Heart right ventricle (tissue), 16 donors: ENCODE results near the gene FAM177A1. TPM values are rescaled to one million over a fixed set of nuclear protein-coding genes. Genes with fewer than 3 reads are reported as not detected.

Experiments used
- ATAC-seq, 8 donors: fragments of 200-7000 bp; cut with Tn5 transposase; one replicate each; pipeline ENCODE4 v1.9.1; 2020; ENCODE audit warnings: mild to moderate bottlenecking in 8 of 8, moderate library complexity in 8 of 8, moderate number of reproducible peaks in 1 of 8
- DNase-seq, 2 donors: peaks; one replicate each; pipeline ENCODE4 v3.0.0-alpha.2; 2020
- H3K27ac ChIP-seq, 10 donors: fragments of 200-600 bp; sonication (generic) in 2 of 10; one replicate each; pipeline versions ENCODE4 v1.5.0 to v1.8.0; 2020 to 2022; ENCODE audit warnings: mild to moderate bottlenecking in 3 of 10
- H3K27me3 ChIP-seq, 7 donors: fragments of 200-600 bp; one replicate each; pipeline ENCODE4 v1.8.0; 2021 to 2022; ENCODE audit warnings: mild to moderate bottlenecking in 2 of 7
- H3K36me3 ChIP-seq, 9 donors: fragments of 200-600 bp; sonication (generic) in 1 of 9; one replicate each; pipeline versions ENCODE4 v1.5.0 to v1.8.0; 2020 to 2022; ENCODE audit warnings: mild to moderate bottlenecking in 2 of 9
- H3K4me1 ChIP-seq, 9 donors: fragments of 200-600 bp; sonication (generic) in 1 of 9; one replicate each; pipeline versions ENCODE4 v1.5.0 to v1.8.0; 2020 to 2022; ENCODE audit warnings: mild to moderate bottlenecking in 4 of 9
- H3K4me3 ChIP-seq, 10 donors: fragments of 200-600 bp; sonication (generic) in 2 of 10; one replicate each; pipeline versions ENCODE4 v1.5.0 to v1.8.0; 2020 to 2022; ENCODE audit warnings: mild to moderate bottlenecking in 7 of 10, moderate library complexity in 2 of 10
- H3K9me3 ChIP-seq, 11 donors: fragments of 200-600 bp in 10 of 11; sonication (generic) in 2 of 11; one replicate each; pipeline versions ENCODE4 v1.5.0 to v1.8.0; 2013 to 2022; ENCODE audit warnings: mild to moderate bottlenecking in 2 of 11, control low read depth in 1 of 11, moderate library complexity in 1 of 11
- CTCF ChIP-seq, 9 donors: fragments of 200-600 bp; sonication (generic) in 2 of 9; IDR thresholded peaks; one replicate each; pipeline versions ENCODE4 v1.5.0 to v1.8.0; 2021 to 2022; ENCODE audit warnings: antibody characterized with exemption in 9 of 9, mild to moderate bottlenecking in 5 of 9, moderate library complexity in 1 of 9
- WGBS, 2 donors: extraction: QIAGEN DNeasy Blood & Tissue Kit; methylation state at CpG; one replicate each; pipeline ENCODE4 v1.1.7; 2013; ENCODE audit warnings: inconsistent platforms in 1 of 2; 5-methylcytosine and 5-hydroxymethylcytosine counted together
- intact Hi-C, 10 donors: fragments of 100-400 bp; cut with DNase I; formaldehyde crosslinking; loops; one replicate each; pipeline versions ENCODE4 v1.11.1 to v1.14.2; 2022
- polyA plus RNA-seq, 2 donors: library from polyadenylated mRNA; stranded (reverse); fragments of 200-250 nt; gene quantifications; one replicate each; pipeline ENCODE4 v1.2.3, GENCODE V29; 2013
- total RNA-seq, 10 donors: library from RNA; stranded (reverse); fragmentation: NEBNext Ultra II Directional in 3 of 10; extraction: Animal tissue kit (Norgen Biotek cat#: 25700) in 3 of 10; gene quantifications; one replicate each; pipeline versions ENCODE4 v1.2.1 to v1.2.4, GENCODE V29; 2021 to 2023
- donor health status: Arrhythmogenic right ventricular cardiomyopathy.
- donor health status: ischemic (EF 13 %, LVEDD 7.1; RV severe dilation, severe dysfunction).
- donor health status: healthy with polysubstance abuse.
- donor health status: DM: no; HTN: yes; CAD: no.
- donor health status: DM: no; HTN: no; CAD: no.
- donor health status: ischemic (EF 25% LVEDD 6.9; RV normal size, moderate dysfunction).
- donor health status: ischemic (EF 25% LVEDD 5.7; RV mildly dilated, moderate dysfunction).
- donor health status: healthy.
- donor health status: DM: yes; HTN: yes; CAD: no.
- donor health status: Ischemic cardiomyopathy.
- donor health status: ischemic (EF 35%, LVEDD 5.7; RV mildly dilated, moderate dysfunction).
- donor health status: nonischemic (EF 11% LVEDD 7.7; RV severe dilation, severe dysfunction).
- donor health status: DM: yes; HTN: yes; CAD: no.
- donor health status: PGD.
- donor health status: ischemic (EF 29% LVEDD 5.4; RV normal size, mild dysfunction).
- donor health status: nonischemic (EF 23%, LVEDD 6.1; RV moderate dilation, normal function).

FAM177A1 gene
- total and polyA plus RNA-seq, 12 donors, result 45.9 to 122 (median 98.1) TPM

DNA sequence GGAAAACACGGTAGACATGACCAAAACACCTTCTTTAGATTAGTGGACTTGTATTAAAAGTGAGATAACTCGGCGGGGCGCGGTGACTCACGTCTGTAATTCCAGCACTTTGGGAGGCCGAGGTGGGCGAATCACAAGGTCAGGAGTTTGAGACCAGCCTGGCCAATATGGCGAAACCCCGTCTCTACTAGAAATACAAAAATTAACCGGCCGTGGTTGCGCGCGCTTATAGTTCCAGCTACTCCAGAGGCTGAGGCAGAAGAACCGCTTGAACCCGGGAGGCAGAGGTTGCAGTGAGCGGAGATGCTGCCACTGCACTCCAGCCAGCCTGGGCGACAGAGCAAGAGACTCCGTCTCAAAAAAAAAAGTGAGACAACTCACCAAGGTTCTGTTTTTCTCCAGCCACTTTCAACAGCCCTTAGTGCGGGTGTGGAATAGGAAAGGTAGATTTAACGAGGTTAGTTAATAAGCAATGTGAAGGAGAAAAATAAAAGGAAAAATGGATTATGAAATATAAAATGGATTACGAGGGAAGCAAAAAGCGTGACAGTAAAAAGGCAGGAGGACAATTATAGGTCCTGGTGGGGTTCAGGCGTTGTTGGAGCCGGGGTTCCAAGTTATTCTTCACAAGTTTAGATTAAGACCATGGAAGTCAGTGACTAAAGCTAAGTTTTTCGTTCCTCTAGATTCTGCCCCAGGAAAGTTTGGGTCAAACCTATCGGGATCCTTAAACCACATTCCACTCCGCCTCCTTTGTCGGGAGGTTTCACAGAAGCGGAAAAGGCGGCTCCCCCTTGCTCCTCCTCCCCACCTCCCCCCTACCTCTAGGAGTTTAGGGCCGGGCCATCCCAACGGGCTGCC, 75.2 kb downstream of the FAM177A1 start:
- ATAC-seq, result peak in 1 of 8 donors; percentile 73
- Histone ChIP-seq H3K9me3 (no peaks in the 10 kb centered on the region), H3K27ac (peak overlapping the region; percentile 92 to 98 (median 95)), H3K27me3 (no peaks in the 10 kb centered on the region), H3K4me3 (peak overlapping the region; percentile 33 to 90 (median 70)), H3K4me1 (peaks cover 0 to 65% (median 36%) of the 10 kb centered on the region in 9 donors), H3K36me3 (peaks cover 0 to 33% (median 1%) of the 10 kb centered on the region in 9 donors)
- peak in 1 of 2 donors; percentile 14 for DNase-seq
- intact Hi-C loops, result loop anchor here in 6 of 10 donors (2.0 to 10.0 kb wide), 7 partner anchors 74 to 1204 kb away; partner anchors contain the start of genes FAM177A1 (in 4 of the 6), BAZ1A (in 2 of the 6), SRP54 (in 2 of the 6) and MBIP (in 1 of the 6)
- TF ChIP-seq CTCF (IDR thresholded peaks at IDR 0.05), result no peak
- WGBS, 2 donors, result 17 to 20% methylated on average over 34 of the region's 34 CpGs

DNA sequence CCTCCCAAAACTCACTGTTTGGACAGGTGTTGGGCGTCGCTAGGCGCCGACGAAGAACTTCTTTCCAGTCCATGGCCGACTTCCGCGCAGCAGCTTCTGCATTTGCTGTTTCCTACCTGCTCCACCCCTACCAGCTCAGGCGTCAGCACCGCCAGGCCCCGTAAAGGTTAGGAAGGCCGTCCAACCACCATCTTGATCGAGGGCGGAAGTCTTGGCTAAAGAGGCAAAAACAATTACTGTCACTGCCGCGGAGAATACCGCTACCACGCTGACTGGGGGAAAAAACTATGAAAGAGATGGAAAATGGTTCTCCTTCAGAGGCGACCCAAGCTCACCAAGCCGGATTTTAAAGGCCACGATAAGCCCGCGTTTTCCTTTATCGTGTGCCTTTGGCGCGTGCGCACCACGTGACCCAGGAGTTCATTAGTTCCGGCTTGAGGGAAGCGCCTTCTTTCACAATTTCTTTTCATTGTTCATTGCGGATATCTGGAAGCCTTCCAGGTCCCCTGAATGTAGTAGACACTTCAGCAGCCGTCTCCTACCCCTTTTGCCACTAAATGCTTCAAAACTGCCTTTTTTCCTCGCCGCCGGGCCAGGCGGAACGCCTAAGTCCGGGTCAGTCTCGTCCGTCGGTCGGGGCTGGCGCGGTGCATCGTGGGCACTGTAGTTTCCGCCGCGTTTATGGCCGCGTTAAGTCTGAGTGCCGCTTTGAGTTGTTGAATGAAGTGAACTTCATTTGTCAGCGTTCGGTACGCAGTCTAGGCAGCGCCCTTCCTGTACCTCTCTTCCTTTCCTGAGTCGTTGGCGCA, 76.0 kb downstream of the FAM177A1 start, which contains the start of the genes PPP2R3C and PRORP:
TSS of gene PPP2R3C (minus strand) at position 104 of the 809 bp plus-strand sequence. CDS start at position 73, 31 bp downstream.
TSS of gene PRORP (plus strand) at position 666 of the 809 bp plus-strand sequence. CDS start 694 bp downstream, outside the sequence.
- H3K4me3 ChIP-seq, result peak within 1 kb of the TSS; percentile 33 to 90 (median 70)
- peak within 1 kb of the TSS; percentile 92 to 98 (median 95) for H3K27ac ChIP-seq
- 0% methylated on average over 57 of the region's 57 CpGs for WGBS, 2 donors
- TF ChIP-seq CTCF (IDR thresholded peaks at IDR 0.05), result no peak
- peaks cover 0 to 28% (median 0%) of the 10 kb centered on the region in 9 donors for H3K36me3 ChIP-seq
- H3K4me1 ChIP-seq, result peaks cover 0 to 73% (median 34%) of the 10 kb centered on the region in 9 donors
- no peaks in the 10 kb centered on the region for H3K9me3 ChIP-seq
- DNase-seq (peak; percentile 86 to 93), ATAC-seq (peak; percentile 93 to 97 (median 96))
- intact Hi-C loops, result loop anchor here in 6 of 10 donors (2.0 to 10.0 kb wide), 7 partner anchors 75 to 1203 kb away; partner anchors contain the start of genes FAM177A1 (in 4 of the 6), BAZ1A (in 2 of the 6), SRP54 (in 2 of the 6) and MBIP (in 1 of the 6)
- H3K27me3 ChIP-seq, result no peaks in the 10 kb centered on the region

- TF ChIP-seq CTCF (IDR thresholded peaks at IDR 0.05), result no peak
- peaks cover 0 to 30% (median 3%) of the 10 kb centered on the region in 9 donors for H3K36me3 ChIP-seq
- ATAC-seq, result peak in 6 of 8 donors; percentile 6 to 40 (median 22)
- WGBS, 2 donors, result 6 to 7% methylated on average over 23 of the region's 23 CpGs
- H3K9me3 ChIP-seq, result no peaks in the 10 kb centered on the region
- peak overlapping the region; percentile 92 to 98 (median 95) for H3K27ac ChIP-seq
- no peaks in the 10 kb centered on the region for H3K27me3 ChIP-seq
- H3K4me1 ChIP-seq, result peaks cover 0 to 70% (median 29%) of the 10 kb centered on the region in 9 donors
- H3K4me3 ChIP-seq, result peak overlapping the region; percentile 33 to 90 (median 70)
- intact Hi-C loops, result loop anchor here in 6 of 10 donors (5.0 to 10.0 kb wide), 6 partner anchors 76 to 1202 kb away; partner anchors contain the start of genes FAM177A1 (in 3 of the 6), BAZ1A (in 2 of the 6), SRP54 (in 2 of the 6) and MBIP (in 1 of the 6)
- no peak for DNase-seq
These were observed 76.8 kb downstream of the FAM177A1 start for GRCh38 chr14:35122696-35123387.
